Hepatocyte (in vitro differentiated cells): ENCODE measurements around the gene CYP27B1. TPM values are rescaled to one million over a fixed set of nuclear protein-coding genes. Genes with fewer than 3 reads are reported as not detected.
A peak's percentile ranks its signal among the peaks of the same experiment; 100 is the strongest.

ENCODE experiments used
- DNase-seq: peaks from one replicate; pipeline ENCODE4 v3.0.0-alpha.2; 2016; ENCODE audit warnings: low spot score
- H2AFZ ChIP-seq: fragments of 200-600 bp; sonication (generic); 2 replicates; pipeline ENCODE4 v1.6.0; 2016; ENCODE audit warnings: antibody characterized with exemption, mild to moderate bottlenecking
- H3K27ac ChIP-seq: fragments of 200-600 bp; sonication (generic); 2 replicates; pipeline ENCODE4 v1.5.1; 2016; ENCODE audit warnings: mild to moderate bottlenecking
- H3K27me3 ChIP-seq: fragments of 200-600 bp; sonication (generic); 2 replicates; pipeline ENCODE4 v1.6.1; 2016
- H3K36me3 ChIP-seq: fragments of 200-600 bp; sonication (generic); replicated peaks from 2 replicates; pipeline ENCODE4 v1.5.1; 2016; ENCODE audit warnings: low read depth; ENCODE audit not compliant: insufficient read depth
- H3K4me1 ChIP-seq: fragments of 200-600 bp; sonication (generic); 2 replicates; pipeline ENCODE4 v1.5.1; 2016; ENCODE audit warnings: mild to moderate bottlenecking, moderate library complexity; ENCODE audit not compliant: insufficient read depth
- H3K4me2 ChIP-seq: fragments of 200-600 bp; sonication (generic); 2 replicates; pipeline ENCODE4 v1.6.0; 2016
- H3K4me3 ChIP-seq: fragments of 200-600 bp; sonication (generic); 2 replicates; pipeline ENCODE4 v1.5.1; 2016; ENCODE audit warnings: mild to moderate bottlenecking
- H3K79me2 ChIP-seq: fragments of 200-600 bp; sonication (generic); 2 replicates; pipeline ENCODE4 v1.6.0; 2017; ENCODE audit warnings: mild to moderate bottlenecking
- H3K9me2 ChIP-seq: fragments of 200-600 bp; sonication (generic); replicated peaks from 2 replicates; pipeline ENCODE4 v1.6.0; 2017; ENCODE audit warnings: mild to moderate bottlenecking; ENCODE audit not compliant: insufficient read depth
- H3K9me3 ChIP-seq: fragments of 200-600 bp; sonication (generic); 2 replicates; pipeline ENCODE4 v1.5.1; 2016; ENCODE audit warnings: low read depth, mild to moderate bottlenecking
- H4K20me1 ChIP-seq: fragments of 200-600 bp; sonication (generic); 2 replicates; pipeline ENCODE4 v1.6.0; 2016; ENCODE audit warnings: mild to moderate bottlenecking; ENCODE audit not compliant: insufficient read depth, poor library complexity, severe bottlenecking
- EZH2 ChIP-seq: fragments of 200-600 bp; sonication (generic); IDR thresholded peaks from 2 replicates; pipeline ENCODE4 v1.6.1; 2016; ENCODE audit warnings: antibody characterized with exemption, mild to moderate bottlenecking, borderline replicate concordance
- EZH2phosphoT487 ChIP-seq: fragments of 200-600 bp; sonication (generic); IDR thresholded peaks from one replicate; pipeline ENCODE4 v1.6.1; 2018; ENCODE audit warnings: antibody characterized with exemption, mild to moderate bottlenecking, low read depth, moderate library complexity; ENCODE audit not compliant: unreplicated experiment, severe bottlenecking
- WGBS: methylation state at CpG from one replicate; pipeline ENCODE4 v1.1.6; 2016; ENCODE audit warnings: low lambda C conversion rate; ENCODE audit errors: missing lambda C conversion rate; 5-methylcytosine and 5-hydroxymethylcytosine counted together
- polyA plus RNA-seq: library from polyadenylated mRNA; unstranded; fragments of >200 nt; fragmentation: Nextera tagmentation; extraction: Ambion mirVana; gene quantifications from 2 replicates; pipeline ENCODE4 v1.2.1, GENCODE V29; 2016
- total RNA-seq: library from RNA; depleted of rRNA; stranded (reverse); fragments of >200 nt; gene quantifications from 2 replicates; pipeline ENCODE4 v1.2.3, GENCODE V29; 2014
- TF ChIP-seq, protein P1 (sequence below): fragments of 200-600 bp; sonication (generic); IDR thresholded peaks from 2 replicates; pipeline ENCODE4 v1.5.1; 2016; ENCODE audit warnings: antibody characterized with exemption, mild to moderate bottlenecking; ENCODE audit not compliant: poor library complexity

The CYP27B1 gene
- total and polyA plus RNA-seq, 2 experiments from 2014 or later, result 0.23 to 2.3 TPM

DNA sequence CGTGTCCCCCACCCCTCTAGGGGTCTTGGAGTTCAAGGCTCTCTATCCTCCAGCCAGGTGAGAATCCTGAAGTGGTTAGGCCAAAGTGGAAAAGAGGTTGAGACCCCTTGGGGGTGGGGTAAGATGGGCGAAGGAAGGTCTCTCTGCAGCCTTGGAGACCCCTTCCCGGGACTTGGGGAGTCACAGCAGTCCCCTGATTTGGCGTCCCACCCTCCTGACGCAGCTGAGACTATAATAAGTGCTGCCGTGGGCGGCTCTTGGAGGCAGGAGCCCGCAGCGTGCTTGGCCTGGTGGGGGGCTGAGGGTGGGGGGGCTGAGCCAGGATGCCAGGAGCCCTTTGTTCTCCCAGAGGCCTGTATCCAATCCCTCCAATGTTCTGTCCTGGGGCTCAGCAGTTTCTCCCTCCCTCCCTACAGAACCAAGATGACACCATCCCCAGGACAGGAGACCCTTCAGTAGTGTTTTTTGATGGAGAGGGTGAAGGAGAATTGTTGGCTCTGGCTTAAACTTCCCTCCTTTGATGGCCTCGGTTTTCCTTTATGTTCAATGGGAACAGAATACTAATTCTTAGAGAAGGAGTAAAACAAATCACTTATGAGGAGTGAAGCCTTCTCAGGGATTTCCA, 26.9 kb downstream of the CYP27B1 start:
- H3K9me2 ChIP-seq, result no peaks in the 10 kb centered on the region
- no peak overlapping the region for H3K27ac ChIP-seq
- H3K9me3 ChIP-seq, result no peaks in the 10 kb centered on the region
- H3K4me1 ChIP-seq, result peaks cover 23% of the 10 kb centered on the region
- no peaks in the 10 kb centered on the region for H3K36me3 ChIP-seq
- WGBS, result 39% methylated on average over 10 of the region's 10 CpGs
- no peak for DNase-seq
- H3K4me2 ChIP-seq, result no peak overlapping the region
- H3K4me3 ChIP-seq, result no peak overlapping the region
- no peaks in the 10 kb centered on the region for H4K20me1 ChIP-seq
- H2AFZ ChIP-seq, result no peak overlapping the region
- H3K79me2 ChIP-seq, result no peaks in the 10 kb centered on the region
- no peak for TF ChIP-seq EZH2phosphoT487
- TF ChIP-seq, protein P1, sequence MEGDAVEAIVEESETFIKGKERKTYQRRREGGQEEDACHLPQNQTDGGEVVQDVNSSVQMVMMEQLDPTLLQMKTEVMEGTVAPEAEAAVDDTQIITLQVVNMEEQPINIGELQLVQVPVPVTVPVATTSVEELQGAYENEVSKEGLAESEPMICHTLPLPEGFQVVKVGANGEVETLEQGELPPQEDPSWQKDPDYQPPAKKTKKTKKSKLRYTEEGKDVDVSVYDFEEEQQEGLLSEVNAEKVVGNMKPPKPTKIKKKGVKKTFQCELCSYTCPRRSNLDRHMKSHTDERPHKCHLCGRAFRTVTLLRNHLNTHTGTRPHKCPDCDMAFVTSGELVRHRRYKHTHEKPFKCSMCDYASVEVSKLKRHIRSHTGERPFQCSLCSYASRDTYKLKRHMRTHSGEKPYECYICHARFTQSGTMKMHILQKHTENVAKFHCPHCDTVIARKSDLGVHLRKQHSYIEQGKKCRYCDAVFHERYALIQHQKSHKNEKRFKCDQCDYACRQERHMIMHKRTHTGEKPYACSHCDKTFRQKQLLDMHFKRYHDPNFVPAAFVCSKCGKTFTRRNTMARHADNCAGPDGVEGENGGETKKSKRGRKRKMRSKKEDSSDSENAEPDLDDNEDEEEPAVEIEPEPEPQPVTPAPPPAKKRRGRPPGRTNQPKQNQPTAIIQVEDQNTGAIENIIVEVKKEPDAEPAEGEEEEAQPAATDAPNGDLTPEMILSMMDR, result no peak
- TF ChIP-seq EZH2, result no peak
- peaks cover 85% of the 10 kb centered on the region for H3K27me3 ChIP-seq

DNA sequence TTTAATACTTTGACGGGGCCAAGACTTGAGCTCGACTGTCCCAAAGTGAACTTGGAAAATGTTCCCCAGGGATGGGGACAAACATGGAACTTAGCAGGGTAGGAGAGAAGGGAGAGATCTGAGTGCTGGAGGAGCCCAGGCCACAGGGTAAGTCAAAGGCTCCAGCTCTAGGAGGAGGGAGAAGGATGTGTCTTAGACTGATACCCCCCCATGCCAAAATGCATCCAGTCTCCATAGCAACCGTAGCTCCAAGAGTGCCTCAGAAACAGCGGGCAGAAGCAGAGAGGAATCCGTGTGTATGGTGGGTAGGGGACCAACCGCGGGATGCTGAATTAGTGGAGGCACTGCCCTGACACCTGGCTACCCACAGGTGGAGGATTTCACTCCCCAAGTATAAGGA, 27.5 kb downstream of the CYP27B1 start:
- Histone ChIP-seq H3K36me3 (no peaks in the 10 kb centered on the region), H3K9me3 (no peaks in the 10 kb centered on the region), H3K4me1 (peaks cover 23% of the 10 kb centered on the region), H3K79me2 (no peaks in the 10 kb centered on the region), H3K9me2 (no peaks in the 10 kb centered on the region), H3K4me3 (no peak overlapping the region), H3K27me3 (peaks cover 91% of the 10 kb centered on the region), H3K4me2 (peak overlapping the region; percentile 94), H4K20me1 (no peaks in the 10 kb centered on the region), H2AFZ (no peak overlapping the region), H3K27ac (no peak overlapping the region)
- DNase-seq, result no peak
- TF ChIP-seq EZH2, result no peak
- no peak for TF ChIP-seq EZH2phosphoT487
- TF ChIP-seq, protein P1, result no peak
- WGBS, result 28% methylated on average over 7 of the region's 7 CpGs

DNA sequence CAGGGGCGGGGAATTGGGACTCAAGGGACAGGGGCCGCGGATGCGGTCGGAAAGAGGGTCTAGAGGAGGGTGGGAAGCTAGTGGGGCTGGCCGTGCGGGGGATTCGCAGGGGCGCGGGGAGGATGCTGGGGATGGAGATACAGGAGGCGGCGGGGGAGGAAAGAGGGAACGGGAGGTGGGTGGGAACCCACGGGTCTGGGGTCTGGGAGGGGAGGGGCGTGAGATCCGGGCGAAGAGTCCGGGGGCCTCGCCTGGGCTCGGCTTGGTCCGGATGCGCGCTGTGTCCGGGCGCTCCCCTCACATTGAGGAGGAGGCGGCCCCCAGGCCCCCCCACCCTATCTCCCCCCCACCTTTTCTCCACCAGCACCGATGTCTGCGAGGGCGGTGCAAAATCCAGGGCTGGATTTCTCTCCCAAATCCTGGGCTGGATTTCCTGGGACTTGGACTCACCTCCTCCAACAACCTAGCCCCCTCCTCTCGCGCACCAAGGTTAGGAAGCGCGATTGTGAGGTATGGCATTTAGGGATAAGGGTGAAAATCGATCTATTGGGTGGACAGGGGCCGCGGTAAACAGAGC, 28.1 kb downstream of the CYP27B1 start, which contains the start of gene AGAP2:
AGAP2 (minus strand) TSS at position 82 of the 577 bp plus-strand sequence. CDS start 496 bp downstream, outside the sequence.
- TF ChIP-seq EZH2phosphoT487 (no peak), EZH2 (no peak)
- TF ChIP-seq, protein P1, result no peak
- H3K9me2 ChIP-seq, result no peaks in the 10 kb centered on the region
- no peak for DNase-seq
- no peaks in the 10 kb centered on the region for H3K36me3 ChIP-seq
- peak within 1 kb of the TSS; percentile 42 for H3K4me3 ChIP-seq
- peaks cover 23% of the 10 kb centered on the region for H3K4me1 ChIP-seq
- 3% methylated on average over 9 of the region's 36 CpGs for WGBS
- peak within 1 kb of the TSS; percentile 94 for H3K4me2 ChIP-seq
- no peaks in the 10 kb centered on the region for H3K9me3 ChIP-seq
- H2AFZ ChIP-seq, result peak within 1 kb of the TSS; percentile 68
- H3K27ac ChIP-seq, result no peak within 1 kb of the TSS
- H3K79me2 ChIP-seq, result no peaks in the 10 kb centered on the region
- peaks cover 98% of the 10 kb centered on the region for H3K27me3 ChIP-seq
- H4K20me1 ChIP-seq, result no peaks in the 10 kb centered on the region
